ENCODE measurements around the gene HSBP1L1. TPM values are rescaled to one million over a fixed set of nuclear protein-coding genes. Genes with fewer than 3 reads are reported as not detected.

HSBP1L1 gene
- polyA plus RNA-seq, 2 of the 4 experiments (the other 2 are of a cell fraction), result 17.7 to 19.1 TPM

DNA sequence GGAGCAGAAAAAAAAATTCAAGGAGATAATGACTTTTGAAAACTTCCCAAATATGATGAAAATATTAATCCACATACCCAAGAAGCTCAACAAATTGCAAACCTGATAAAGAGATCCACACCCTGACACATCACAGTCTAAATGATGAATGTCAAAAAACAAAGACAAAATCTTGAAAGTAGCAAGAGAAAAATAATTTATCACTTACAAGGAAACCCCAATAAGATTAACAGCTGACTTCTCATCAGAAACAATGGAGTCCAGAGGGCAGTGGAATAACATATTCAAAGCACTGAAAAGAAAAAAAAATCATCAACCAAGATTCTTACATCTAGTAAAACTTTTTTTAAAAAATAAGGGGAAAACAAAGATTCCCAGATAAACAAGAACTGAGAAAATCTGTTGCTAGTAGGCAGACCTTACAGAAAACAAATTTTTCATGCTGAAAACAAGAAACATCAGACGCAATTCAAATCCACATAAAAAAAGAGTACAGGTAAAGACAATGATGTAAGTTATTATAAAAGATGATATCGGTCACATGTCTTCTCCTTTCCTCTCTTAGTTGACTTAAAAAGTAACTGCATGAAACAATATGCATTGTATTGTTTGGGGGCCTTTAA is 34.3 kb upstream of the HSBP1L1 start:
- H3K4me3 ChIP-seq, result no peak overlapping the region
- ChIA-PET POLR2A (no interaction called here), CTCF (no interaction called here)
- ATAC-seq (no peak), DNase-seq (ENCODE audit: low read depth in 1 of 2, low spot score in 1 of 2) (no peak), FAIRE-seq (no peak)
- WGBS (ENCODE audit: missing lambda C conversion rate), result 56% methylated on average over 2 of the region's 2 CpGs
- no peaks in the 10 kb centered on the region for H3K4me1 ChIP-seq
- TF ChIP-seq MAFK (IDR thresholded peaks at IDR 0.05; ENCODE audit: partially characterized antibody), result no peak
- TF ChIP-seq ZSCAN20 (CRISPR knock-in tag; IDR thresholded peaks at IDR 0.05), result no peak
- TF ChIP-seq FOXS1 (CRISPR knock-in tag; IDR thresholded peaks at IDR 0.05), result peak; percentile 72; the same call in 1 of the 2 replicates
- H3K27ac ChIP-seq, result no peak overlapping the region
- H3K9me3 ChIP-seq, result peaks cover 35% of the 10 kb centered on the region
- no peak overlapping the region for H3K4me2 ChIP-seq

- Histone ChIP-seq H3K4me1 (no peaks in the 10 kb centered on the region), H3K9me3 (peaks cover 41% of the 10 kb centered on the region), H3K27ac (no peak overlapping the region), H3K4me3 (no peak overlapping the region), H3K4me2 (no peak overlapping the region)
- WGBS (ENCODE audit: missing lambda C conversion rate), result 67% methylated on average over 2 of the region's 2 CpGs
- FAIRE-seq (no peak), ATAC-seq (no peak), DNase-seq (ENCODE audit: low read depth in 1 of 2, low spot score in 1 of 2) (no peak)
- POLR2A ChIA-PET, result no interaction called here
- TF ChIP-seq ZNF302 (CRISPR knock-in tag; IDR thresholded peaks at IDR 0.05), result no peak
- TF ChIP-seq ATOH8 (CRISPR knock-in tag; IDR thresholded peaks at IDR 0.05; ENCODE audit: low read depth), result no peak
- TF ChIP-seq JUNB (IDR thresholded peaks at IDR 0.05), result no peak
- CTCF ChIA-PET, result no interaction called here
Measured at GRCh38 chr18:79931475-79931874, 33.0 kb upstream of the HSBP1L1 start.

GRCh38 chr18:79932907-79933306 is 31.5 kb upstream of the HSBP1L1 start:
- CTCF ChIA-PET, result no interaction called here

More at GRCh38 chr18:79932907-79933306, 31.5 kb upstream of the HSBP1L1 start:
- Histone ChIP-seq H3K4me1 (no peaks in the 10 kb centered on the region), H3K27ac (no peak overlapping the region), H3K4me3 (no peak overlapping the region), H3K9me3 (peaks cover 41% of the 10 kb centered on the region), H3K4me2 (no peak overlapping the region)
- ATAC-seq (no peak), DNase-seq (ENCODE audit: low read depth in 1 of 2, low spot score in 1 of 2) (no peak), FAIRE-seq (no peak)
- POLR2A ChIA-PET, result no interaction called here
- TF ChIP-seq CHD4 (IDR thresholded peaks at IDR 0.05; ENCODE audit: borderline replicate concordance), result no peak
- TF ChIP-seq HOXB13 (CRISPR knock-in tag; IDR thresholded peaks at IDR 0.05; ENCODE audit: low read depth), result no peak
- TF ChIP-seq REST (IDR thresholded peaks at IDR 0.05), result no peak
- no peak for TF ChIP-seq POLR2AphosphoS2 (conservative IDR thresholded peaks at IDR 0.05; ENCODE audit: low read length)
- no peak for TF ChIP-seq SMC3 (IDR thresholded peaks at IDR 0.05)
- TF ChIP-seq TP53 (CRISPR knock-in tag; IDR thresholded peaks at IDR 0.05), result no peak
- no peak for TF ChIP-seq EP300 (IDR thresholded peaks at IDR 0.05)
- TF ChIP-seq MAZ (IDR thresholded peaks at IDR 0.05; ENCODE audit: borderline replicate concordance, low read depth, low read length), result no peak
- TF ChIP-seq RNF2 (IDR thresholded peaks at IDR 0.05; ENCODE audit: borderline replicate concordance, low read depth), result no peak
- no peak for TF ChIP-seq PHF8 (IDR thresholded peaks at IDR 0.05; ENCODE audit: borderline replicate concordance, low read depth)
- no peak for TF ChIP-seq TFCP2L1 (CRISPR knock-in tag; IDR thresholded peaks at IDR 0.05)
- no peak for TF ChIP-seq POLR2A (IDR thresholded peaks at IDR 0.05; ENCODE audit: low read length)
- no peak for TF ChIP-seq HEYL (CRISPR knock-in tag; IDR thresholded peaks at IDR 0.05)
- no peak for TF ChIP-seq CHD2 (IDR thresholded peaks at IDR 0.05; ENCODE audit: low read length, partially characterized antibody)
- TF ChIP-seq, protein P1, sequence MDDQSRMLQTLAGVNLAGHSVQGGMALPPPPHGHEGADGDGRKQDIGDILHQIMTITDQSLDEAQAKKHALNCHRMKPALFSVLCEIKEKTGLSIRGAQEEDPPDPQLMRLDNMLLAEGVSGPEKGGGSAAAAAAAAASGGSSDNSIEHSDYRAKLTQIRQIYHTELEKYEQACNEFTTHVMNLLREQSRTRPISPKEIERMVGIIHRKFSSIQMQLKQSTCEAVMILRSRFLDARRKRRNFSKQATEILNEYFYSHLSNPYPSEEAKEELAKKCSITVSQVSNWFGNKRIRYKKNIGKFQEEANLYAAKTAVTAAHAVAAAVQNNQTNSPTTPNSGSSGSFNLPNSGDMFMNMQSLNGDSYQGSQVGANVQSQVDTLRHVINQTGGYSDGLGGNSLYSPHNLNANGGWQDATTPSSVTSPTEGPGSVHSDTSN (IDR thresholded peaks at IDR 0.05), result no peak
- 60% methylated on average over 3 of the region's 3 CpGs for WGBS (ENCODE audit: missing lambda C conversion rate)

Measured in A549 (cell line).